Lung (tissue), 12 donors: ENCODE measurements around the gene NPTN. TPM values are rescaled to one million over a fixed set of nuclear protein-coding genes. Genes with fewer than 3 reads are reported as not detected.

ENCODE experiments used
- ATAC-seq: fragments of 200-7000 bp; cut with Tn5 transposase; one replicate; pipeline ENCODE4 v1.9.1; 2020; ENCODE audit warnings: moderate number of reproducible peaks; ENCODE audit not compliant: insufficient read depth, low FRiP score
- DNase-seq, 3 donors: peaks; one replicate each; pipeline ENCODE4 v3.0.0-alpha.2; 2013 to 2017
- H3K27ac ChIP-seq, 2 donors: one replicate each; pipeline ENCODE4 v1.5.1; 2013; ENCODE audit warnings: mild to moderate bottlenecking in 2 of 2, moderate library complexity in 2 of 2, control low read depth in 1 of 2, inconsistent platforms in 1 of 2, low read depth in 1 of 2, low read length in 1 of 2
- H3K27me3 ChIP-seq, 3 donors: one replicate each; pipeline ENCODE4 v1.5.1; 2013; ENCODE audit warnings: low read length in 2 of 3; ENCODE audit not compliant: control insufficient read depth in 3 of 3, insufficient read depth in 3 of 3
- H3K36me3 ChIP-seq, 4 donors: one replicate each; pipeline ENCODE4 v1.5.1; 2013; ENCODE audit warnings: low read length in 4 of 4, mild to moderate bottlenecking in 1 of 4, moderate library complexity in 1 of 4; ENCODE audit not compliant: control insufficient read depth in 4 of 4, insufficient read depth in 4 of 4
- H3K4me1 ChIP-seq, 5 donors: one replicate each; pipeline ENCODE4 v1.5.1; 2013; ENCODE audit warnings: low read length in 5 of 5, mild to moderate bottlenecking in 2 of 5, moderate library complexity in 1 of 5; ENCODE audit not compliant: control insufficient read depth in 5 of 5, insufficient read depth in 5 of 5
- H3K4me3 ChIP-seq: one replicate; pipeline ENCODE4 v1.5.1; 2013; ENCODE audit warnings: mild to moderate bottlenecking, control low read depth, moderate library complexity
- H3K9ac ChIP-seq, 2 donors: one replicate each; pipeline ENCODE4 v1.5.1; 2013; ENCODE audit warnings: low read length in 2 of 2, control low read depth in 1 of 2; ENCODE audit not compliant: insufficient read depth in 1 of 2
- H3K9me3 ChIP-seq, 4 donors: one replicate each; pipeline ENCODE4 v1.5.1; 2013; ENCODE audit warnings: low read length in 3 of 4, mild to moderate bottlenecking in 1 of 4, moderate library complexity in 1 of 4; ENCODE audit not compliant: control insufficient read depth in 4 of 4, insufficient read depth in 3 of 4
- CTCF ChIP-seq: IDR thresholded peaks from 2 replicates; pipeline ENCODE4 v1.5.1; 2012; ENCODE audit warnings: mild to moderate bottlenecking; ENCODE audit errors: control extremely low read depth, extremely low read depth
- WGBS, 2 donors: extraction: QIAGEN DNeasy Blood & Tissue Kit; methylation state at CpG; one replicate each; pipeline ENCODE4 v1.1.7; 2013; 5-methylcytosine and 5-hydroxymethylcytosine counted together
- polyA plus RNA-seq, 2 donors: library from polyadenylated mRNA; stranded (reverse); fragments of 200-250 nt; gene quantifications; one replicate each; pipeline ENCODE4 v1.2.1, GENCODE V29; 2013
- total RNA-seq, 2 donors: library from RNA; depleted of rRNA in 1 of 2; stranded (reverse); fragments of >200 nt in 1 of 2; gene quantifications; one replicate each; pipeline ENCODE4 v1.2.1, GENCODE V29; 2014 to 2021
- donor health status: control.
- donor health status: control.
- donor health status: Bipolar disorder and iron deficiency.
- donor health status: healthy.
- donor health status: DM: yes; HTN: yes; CAD: no.

Gene NPTN
- total and polyA plus RNA-seq, 4 donors: 34.1 to 148 (median 122) TPM

DNA sequence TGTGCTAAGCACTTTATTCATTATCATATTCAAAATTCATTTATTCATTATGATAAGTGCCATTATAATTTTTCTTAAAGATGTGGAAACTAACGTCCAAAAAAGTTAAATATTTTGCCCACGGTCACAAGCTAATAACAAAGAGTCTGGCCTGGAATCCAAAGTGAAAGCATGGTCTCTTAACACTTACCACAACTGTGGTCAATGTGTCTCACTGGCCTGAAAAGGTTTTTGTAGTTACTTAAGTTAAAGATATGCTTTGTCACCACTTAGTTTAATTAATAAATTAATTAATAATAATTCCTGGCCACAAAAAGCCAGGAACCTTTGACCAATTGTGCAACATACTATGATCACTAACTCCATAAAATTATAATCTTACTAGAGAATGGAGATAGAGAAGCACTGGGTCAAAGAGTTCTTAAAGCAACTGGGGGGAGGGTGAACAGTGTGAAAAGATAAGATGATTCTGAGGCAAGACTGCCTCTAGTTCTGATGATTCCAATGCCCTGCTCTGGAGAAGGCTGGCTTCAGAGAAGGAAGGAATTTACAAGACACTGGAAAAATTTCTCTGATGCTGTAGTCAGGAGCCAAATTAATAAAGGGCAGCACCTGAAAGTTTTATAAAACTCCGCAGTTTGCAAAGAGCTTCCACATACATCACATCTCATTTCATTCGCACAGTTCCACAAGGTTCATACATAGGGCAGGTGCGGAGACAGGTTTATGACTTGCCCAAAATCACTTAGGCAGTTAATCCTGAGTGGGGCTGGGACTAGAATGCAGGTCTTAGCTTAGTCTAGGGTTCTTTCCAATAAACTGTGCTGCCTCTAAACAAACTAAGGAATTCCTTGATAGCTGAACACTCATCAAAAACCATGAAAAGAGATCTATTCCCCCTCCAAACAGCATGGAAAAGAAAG, 32.5 kb downstream of the NPTN start:
- 90 to 93% methylated on average over 5 of the region's 5 CpGs for WGBS, 2 donors
- DNase-seq (no peak), ATAC-seq (no peak)
- Histone ChIP-seq H3K36me3 (peaks cover 0 to 3% (median 0%) of the 10 kb centered on the region in 4 donors), H3K4me1 (peaks cover 15 to 70% (median 21%) of the 10 kb centered on the region in 5 donors), H3K27me3 (no peaks in the 10 kb centered on the region), H3K4me3 (no peak overlapping the region), H3K9ac (no peak overlapping the region), H3K27ac (peak overlapping the region in 1 of 2 donors; percentile 12), H3K9me3 (no peaks in the 10 kb centered on the region)
- TF ChIP-seq CTCF: no peak

GRCh38 chr15:73599934-73600333, 33.3 kb downstream of the NPTN start:
- no peak for TF ChIP-seq CTCF

DNA sequence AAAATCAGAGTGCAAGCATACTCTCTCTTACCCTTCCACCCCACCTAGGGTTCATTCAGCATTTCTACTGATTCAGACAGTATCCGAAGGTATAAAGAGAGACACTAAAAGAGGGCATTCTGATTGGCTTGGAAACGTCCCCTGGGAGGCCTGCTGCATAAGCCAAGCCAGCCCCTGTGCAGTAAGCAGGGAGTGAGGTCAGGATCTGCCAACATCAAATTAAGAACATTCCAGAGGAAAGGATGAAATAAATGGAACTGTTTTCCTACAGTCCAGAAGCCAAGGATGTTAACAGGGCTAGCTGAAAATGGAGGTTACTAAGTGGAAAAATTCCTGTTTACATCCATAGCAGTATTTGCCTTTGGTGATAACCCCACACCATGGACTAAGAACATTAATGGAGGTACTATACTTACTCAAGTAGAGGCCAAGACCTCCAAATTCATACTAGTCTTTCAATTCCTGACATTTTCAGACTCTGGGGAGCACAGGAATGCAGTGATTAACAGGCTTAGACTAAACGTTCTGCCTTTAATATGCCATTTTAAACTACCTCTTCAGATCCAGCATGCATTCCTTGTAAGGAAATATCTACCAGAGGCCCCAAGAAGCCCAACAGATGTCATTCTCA, 34.5 kb downstream of the NPTN start:
- TF ChIP-seq CTCF: no peak
- no peak for ATAC-seq
- H3K9me3 ChIP-seq: no peaks in the 10 kb centered on the region
- H3K4me1 ChIP-seq: peaks cover 16 to 78% (median 26%) of the 10 kb centered on the region in 5 donors
- H3K36me3 ChIP-seq: peaks cover 0 to 3% (median 0%) of the 10 kb centered on the region in 4 donors
- WGBS, 2 donors: 64 to 72% methylated on average over 3 of the region's 3 CpGs
- H3K9ac ChIP-seq: no peak overlapping the region
- DNase-seq: no peak
- H3K27me3 ChIP-seq: no peaks in the 10 kb centered on the region
- H3K27ac ChIP-seq: no peak overlapping the region
- no peak overlapping the region for H3K4me3 ChIP-seq

More at GRCh38 chr15:73599934-73600333, 33.3 kb downstream of the NPTN start:
- no peaks in the 10 kb centered on the region for H3K27me3 ChIP-seq
- ATAC-seq: no peak
- WGBS, 2 donors: 89% methylated on average over 1 of the region's 1 CpG
- peaks cover 15 to 72% (median 21%) of the 10 kb centered on the region in 5 donors for H3K4me1 ChIP-seq
- H3K9ac ChIP-seq: no peak overlapping the region
- H3K9me3 ChIP-seq: no peaks in the 10 kb centered on the region
- DNase-seq: no peak
- peaks cover 0 to 3% (median 0%) of the 10 kb centered on the region in 4 donors for H3K36me3 ChIP-seq
- H3K4me3 ChIP-seq: no peak overlapping the region
- no peak overlapping the region for H3K27ac ChIP-seq
